Measurements from ENCODE around the gene FOXG1.

FOXG1 gene

GRCh38 chr14:28772613-28773012 lies 6.0 kb downstream of the FOXG1 start:
- no peak for TF ChIP-seq CTCF (conservative IDR thresholded peaks at IDR 0.05; ENCODE audit: low read depth, low read length)
- no peak for DNase-seq (ENCODE audit: low read depth)
- H3K4me3 ChIP-seq (ENCODE audit: low read depth, low read length) = no peak overlapping the region

- no peak for DNase-seq (ENCODE audit: low read depth)
- no peak for TF ChIP-seq CTCF (conservative IDR thresholded peaks at IDR 0.05; ENCODE audit: low read depth, low read length)
Measured at GRCh38 chr14:28773176-28773575, 6.6 kb downstream of the FOXG1 start.

GRCh38 chr14:28773861-28774691 lies 7.5 kb downstream of the FOXG1 start:
- TF ChIP-seq CTCF (conservative IDR thresholded peaks at IDR 0.05; ENCODE audit: low read depth, low read length) = peak; percentile 67
- peak; percentile 60 for DNase-seq (ENCODE audit: low read depth)
- H3K4me3 ChIP-seq (ENCODE audit: low read depth, low read length) = no peak overlapping the region

More at GRCh38 chr14:28773176-28773575, 6.6 kb downstream of the FOXG1 start:
- H3K4me3 ChIP-seq (ENCODE audit: low read depth, low read length) = no peak overlapping the region

GRCh38 chr14:28774764-28775735 lies 8.5 kb downstream of the FOXG1 start:
- no peak for DNase-seq (ENCODE audit: low read depth)
- no peak overlapping the region for H3K4me3 ChIP-seq (ENCODE audit: low read depth, low read length)
- no peak for TF ChIP-seq CTCF (conservative IDR thresholded peaks at IDR 0.05; ENCODE audit: low read depth, low read length)

GRCh38 chr14:28776482-28777266 lies 10.1 kb downstream of the FOXG1 start:
- DNase-seq (ENCODE audit: low read depth) = no peak
- H3K4me3 ChIP-seq (ENCODE audit: low read depth, low read length) = no peak overlapping the region
- no peak for TF ChIP-seq CTCF (conservative IDR thresholded peaks at IDR 0.05; ENCODE audit: low read depth, low read length)

GRCh38 chr14:28777471-28778137 lies 11.0 kb downstream of the FOXG1 start:
- no peak overlapping the region for H3K4me3 ChIP-seq (ENCODE audit: low read depth, low read length)
- no peak for TF ChIP-seq CTCF (conservative IDR thresholded peaks at IDR 0.05; ENCODE audit: low read depth, low read length)
- DNase-seq (ENCODE audit: low read depth) = no peak

Measured in choroid plexus epithelial cell (primary cell).